ENCODE data around the gene LNX2. TPM values are rescaled to one million over a fixed set of nuclear protein-coding genes. Genes with fewer than 3 reads are reported as not detected.
A peak's percentile ranks its signal among the peaks of the same experiment; 100 is the strongest.

LNX2 gene
- total and polyA plus RNA-seq, 7 donors: 2.3 to 10.0 (median 6.2) TPM

- DNase-seq (no peak), ATAC-seq (peak in 2 of 4 donors; percentile 57 to 77)
- H3K9me3 ChIP-seq: no peaks in the 10 kb centered on the region
- H3K4me3 ChIP-seq: no peak overlapping the region
- intact Hi-C loops (cut with DNase I): no loop called here
- WGBS, 3 donors: 95 to 96% (median 96%) methylated on average over 6 of the region's 6 CpGs
- H3K36me3 ChIP-seq (ENCODE audit: insufficient read depth in 1 of 2, low read depth in 1 of 2): peaks cover 0 to 13% of the 10 kb centered on the region in 2 donors
- no peak for TF ChIP-seq CTCF (IDR thresholded peaks at IDR 0.05)
- no peaks in the 10 kb centered on the region for H3K4me1 ChIP-seq
- no peak overlapping the region for H3K27ac ChIP-seq
- H3K27me3 ChIP-seq (ENCODE audit: insufficient read depth in 3 of 3, low read length in 2 of 3): no peaks in the 10 kb centered on the region
Observed at GRCh38 chr13:27578121-27579030, 42.0 kb downstream of the LNX2 start.

DNA sequence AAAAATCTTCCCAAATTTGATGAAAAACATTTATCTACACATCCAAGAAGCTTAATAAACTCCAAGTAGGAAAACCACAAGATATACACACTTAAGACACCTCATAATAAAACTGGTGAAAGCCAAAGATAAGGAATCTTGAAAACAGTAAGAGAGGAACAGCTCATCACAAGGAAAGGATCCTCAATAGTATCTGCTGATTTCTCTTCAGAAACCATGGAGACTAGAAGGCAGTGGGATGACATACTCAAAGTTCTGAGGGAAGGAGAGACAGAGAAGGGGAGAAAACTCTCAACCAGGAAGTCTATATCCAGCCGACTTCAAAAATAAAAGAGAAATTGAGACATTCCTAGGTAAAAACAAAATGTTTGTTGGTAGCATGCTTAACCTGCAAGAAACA lies 45.7 kb downstream of the LNX2 start:
- ATAC-seq (no peak), DNase-seq (no peak)
- Histone ChIP-seq H3K27ac (no peak overlapping the region), H3K4me1 (peaks cover 11% of the 10 kb centered on the region), H3K4me3 (no peak overlapping the region), H3K36me3 (ENCODE audit: insufficient read depth in 1 of 2, low read depth in 1 of 2) (peaks cover 0 to 5% of the 10 kb centered on the region in 2 donors), H3K9me3 (no peaks in the 10 kb centered on the region), H3K27me3 (ENCODE audit: insufficient read depth in 3 of 3, low read length in 2 of 3) (no peaks in the 10 kb centered on the region)
- intact Hi-C loops (cut with DNase I): loop anchor here in 1 of 2 donors (5.0 kb wide), 1 partner anchor 43 kb away; no protein-coding TSS in a partner anchor
- no peak for TF ChIP-seq CTCF (IDR thresholded peaks at IDR 0.05)
- 88 to 91% (median 90%) methylated on average over 1 of the region's 1 CpG for WGBS, 3 donors

DNA sequence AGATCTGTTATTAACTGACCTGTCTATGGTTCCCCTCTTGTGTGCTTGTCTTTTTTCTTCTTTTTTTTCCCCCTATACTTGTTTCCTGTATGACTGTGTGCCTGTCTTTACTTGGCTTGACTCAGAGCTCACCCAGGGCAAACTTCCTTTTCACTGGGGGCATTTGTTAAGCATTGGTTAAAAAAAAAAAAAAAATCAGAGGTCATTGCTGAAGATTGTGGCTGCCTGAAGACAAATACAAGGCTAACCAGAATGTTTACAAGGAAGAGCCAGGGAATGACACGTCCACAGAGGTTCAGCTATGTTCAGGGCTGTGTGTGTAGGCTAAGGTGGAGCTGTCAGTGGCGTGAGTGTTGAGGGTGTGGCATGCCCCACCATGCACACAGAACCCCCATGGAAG lies 47.1 kb downstream of the LNX2 start:
- TF ChIP-seq CTCF (IDR thresholded peaks at IDR 0.05): no peak
- 89 to 97% (median 93%) methylated on average over 2 of the region's 2 CpGs for WGBS, 3 donors
- Histone ChIP-seq H3K9me3 (no peaks in the 10 kb centered on the region), H3K27me3 (ENCODE audit: insufficient read depth in 3 of 3, low read length in 2 of 3) (no peaks in the 10 kb centered on the region), H3K4me3 (no peak overlapping the region), H3K36me3 (ENCODE audit: insufficient read depth in 1 of 2, low read depth in 1 of 2) (peaks cover 0 to 9% of the 10 kb centered on the region in 2 donors), H3K27ac (no peak overlapping the region), H3K4me1 (peaks cover 11% of the 10 kb centered on the region)
- no peak for ATAC-seq
- intact Hi-C loops (cut with DNase I): loop anchor here in 1 of 2 donors (5.0 kb wide), 1 partner anchor 44 kb away; no protein-coding TSS in a partner anchor
- DNase-seq: no peak

DNA sequence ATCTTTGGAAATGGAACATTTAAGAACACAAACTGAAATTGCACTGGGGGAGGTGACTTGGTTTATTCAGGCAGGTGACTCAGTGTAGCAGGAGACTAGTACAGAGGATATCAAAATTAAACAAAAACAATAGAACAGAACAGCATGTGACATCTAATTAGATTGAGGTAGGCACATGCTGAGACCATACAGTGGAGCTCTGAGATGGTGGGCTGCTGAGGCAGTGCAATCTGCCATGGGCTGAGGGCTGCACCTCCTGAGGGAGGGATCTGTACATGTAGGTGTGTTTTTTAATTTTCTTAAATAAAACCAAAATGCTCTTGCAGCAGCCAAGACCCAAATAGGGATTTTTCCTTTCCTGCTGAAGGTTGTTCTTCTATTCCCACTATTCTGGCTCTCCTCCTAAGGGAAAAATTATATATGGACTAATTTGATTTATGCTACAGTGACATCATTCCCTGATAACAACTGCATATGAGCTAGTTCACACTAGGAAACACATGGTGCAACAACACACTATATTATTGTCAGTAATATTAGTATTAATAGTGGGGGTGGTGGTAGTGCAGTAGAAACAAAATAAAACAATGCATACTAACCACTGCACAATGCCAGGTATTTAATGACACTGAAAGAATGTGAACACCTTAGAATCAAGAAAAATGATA lies 48.0 kb downstream of the LNX2 start:
- H3K27ac ChIP-seq: no peak overlapping the region
- H3K27me3 ChIP-seq (ENCODE audit: insufficient read depth in 3 of 3, low read length in 2 of 3): no peaks in the 10 kb centered on the region
- intact Hi-C loops (cut with DNase I): loop anchor here in 1 of 2 donors (5.0 kb wide), 1 partner anchor 45 kb away; no protein-coding TSS in a partner anchor
- H3K4me1 ChIP-seq: peaks cover 11% of the 10 kb centered on the region
- H3K36me3 ChIP-seq (ENCODE audit: insufficient read depth in 1 of 2, low read depth in 1 of 2): peaks cover 0 to 18% of the 10 kb centered on the region in 2 donors
- no peak overlapping the region for H3K4me3 ChIP-seq
- TF ChIP-seq CTCF (IDR thresholded peaks at IDR 0.05): no peak
- H3K9me3 ChIP-seq: no peaks in the 10 kb centered on the region
- peak in 1 of 4 donors; percentile 19 for ATAC-seq
- no peak for DNase-seq
